Body of pancreas (tissue), 4 donors: ENCODE results near the gene DOCK9. TPM values are rescaled to one million over a fixed set of nuclear protein-coding genes. Genes with fewer than 3 reads are reported as not detected.
A peak's percentile ranks its signal among the peaks of the same experiment; 100 is the strongest.
"Not testable (repeated sequence)": the region's sequence is repeated elsewhere in the genome, so short reads cannot be mapped to it uniquely, and the experiment has no call there.

Experiments used
- ATAC-seq: fragments of 150-250 bp; one replicate; pipeline ENCODE4 v1.9.1; 2016
- DNase-seq, 4 donors: peaks; one replicate each; pipeline ENCODE4 v3.0.0-alpha.2; 2019
- H3K27ac ChIP-seq, 4 donors: fragments of 200-600 bp; sonication (generic); 1 replicate in 3 of 4; 2 replicates in 1 of 4; pipeline versions ENCODE4 v1.5.1 to v1.6.1; 2016 to 2019; ENCODE audit warnings: mild to moderate bottlenecking in 1 of 4, mixed read lengths in 1 of 4, moderate library complexity in 1 of 4
- H3K27me3 ChIP-seq, 2 donors: fragments of 200-600 bp; sonication (generic); one replicate each; pipeline ENCODE4 v1.6.0; 2016; ENCODE audit warnings: mild to moderate bottlenecking in 1 of 2
- H3K36me3 ChIP-seq, 2 donors: fragments of 200-600 bp; sonication (generic); replicated peaks in 1 of 2; 2 replicates each; pipeline ENCODE4 v1.5.1; 2016; ENCODE audit warnings: low read depth in 2 of 2; ENCODE audit not compliant: insufficient read depth in 1 of 2
- H3K4me1 ChIP-seq: fragments of 200-600 bp; sonication (generic); one replicate; pipeline ENCODE4 v1.6.0; 2016
- H3K4me3 ChIP-seq, 2 donors: fragments of 200-600 bp; sonication (generic); 1 replicate in 1 of 2; 2 replicates in 1 of 2; pipeline ENCODE4 v1.5.1; 2016 to 2019
- H3K9me3 ChIP-seq, 3 donors: fragments of 200-600 bp; sonication (generic); 1 replicate in 2 of 3; 2 replicates in 1 of 3; pipeline ENCODE4 v1.5.1; 2016
- POLR2A ChIP-seq, 3 donors: fragments of 450-650 bp; IDR thresholded peaks; one replicate each; pipeline ENCODE4 v1.6.1; 2016; ENCODE audit warnings: antibody characterized with exemption in 3 of 3, mild to moderate bottlenecking in 2 of 3
- WGBS, 2 donors: methylation state at CpG; one replicate each; pipeline ENCODE4 v1.1.5; 2017; 5-methylcytosine and 5-hydroxymethylcytosine counted together
- intact Hi-C: fragments of 100-400 bp; cut with DNase I; formaldehyde crosslinking; loops from one replicate; pipeline ENCODE4 v1.15.1; 2023
- total RNA-seq, 2 donors: library from RNA; depleted of rRNA; stranded (reverse); fragments of >200 nt; gene quantifications; one replicate each; pipeline ENCODE4 v1.1.0, GENCODE V29; 2016
- TF ChIP-seq, protein P1 (sequence below), 7 experiments: fragments of 450-650 bp in 4 of 7; fragments of 200-600 bp in 3 of 7; sonication (generic) in 3 of 7; IDR thresholded peaks; one replicate each; pipeline ENCODE4 v1.5.1; 2016 to 2019; ENCODE audit warnings: antibody characterized with exemption in 7 of 7

The DOCK9 gene
- total RNA-seq, 2 donors from 2014 or later = 35.3 to 73.5 TPM

- H3K9me3 ChIP-seq = no peaks in the 10 kb centered on the region
- intact Hi-C loops = no loop called here
- DNase-seq = no peak
- H3K4me3 ChIP-seq = no peak overlapping the region
- H3K4me1 ChIP-seq = peaks cover 8% of the 10 kb centered on the region
- 13 to 25% methylated on average over 2 of the region's 2 CpGs for WGBS, 2 donors
- no peak overlapping the region for H3K27ac ChIP-seq
- peak; percentile 15 for ATAC-seq
- H3K36me3 ChIP-seq = no peaks in the 10 kb centered on the region
- H3K27me3 ChIP-seq = no peaks in the 10 kb centered on the region
- no peak for TF ChIP-seq POLR2A (IDR thresholded peaks at IDR 0.05)
- TF ChIP-seq, protein P1, sequence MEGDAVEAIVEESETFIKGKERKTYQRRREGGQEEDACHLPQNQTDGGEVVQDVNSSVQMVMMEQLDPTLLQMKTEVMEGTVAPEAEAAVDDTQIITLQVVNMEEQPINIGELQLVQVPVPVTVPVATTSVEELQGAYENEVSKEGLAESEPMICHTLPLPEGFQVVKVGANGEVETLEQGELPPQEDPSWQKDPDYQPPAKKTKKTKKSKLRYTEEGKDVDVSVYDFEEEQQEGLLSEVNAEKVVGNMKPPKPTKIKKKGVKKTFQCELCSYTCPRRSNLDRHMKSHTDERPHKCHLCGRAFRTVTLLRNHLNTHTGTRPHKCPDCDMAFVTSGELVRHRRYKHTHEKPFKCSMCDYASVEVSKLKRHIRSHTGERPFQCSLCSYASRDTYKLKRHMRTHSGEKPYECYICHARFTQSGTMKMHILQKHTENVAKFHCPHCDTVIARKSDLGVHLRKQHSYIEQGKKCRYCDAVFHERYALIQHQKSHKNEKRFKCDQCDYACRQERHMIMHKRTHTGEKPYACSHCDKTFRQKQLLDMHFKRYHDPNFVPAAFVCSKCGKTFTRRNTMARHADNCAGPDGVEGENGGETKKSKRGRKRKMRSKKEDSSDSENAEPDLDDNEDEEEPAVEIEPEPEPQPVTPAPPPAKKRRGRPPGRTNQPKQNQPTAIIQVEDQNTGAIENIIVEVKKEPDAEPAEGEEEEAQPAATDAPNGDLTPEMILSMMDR (IDR thresholded peaks at IDR 0.05) = no peak
Observed at GRCh38 chr13:98896868-98897144, 81.1 kb downstream of the DOCK9 start.

- H3K36me3 ChIP-seq = no peaks in the 10 kb centered on the region
- intact Hi-C loops = no loop called here
- peak; percentile 62 for ATAC-seq
Observed at GRCh38 chr13:98896083-98896867, 81.6 kb downstream of the DOCK9 start.

GRCh38 chr13:98894814-98895213 lies 83.0 kb downstream of the DOCK9 start:
- H3K36me3 ChIP-seq, DNase-seq, H3K4me3 ChIP-seq, intact Hi-C loops, H3K27ac ChIP-seq, H3K27me3 ChIP-seq, ATAC-seq, H3K9me3 ChIP-seq, H3K4me1 ChIP-seq: not testable (repeated sequence)
- WGBS, 2 donors = 93 to 94% methylated on average over 8 of the region's 8 CpGs

More at GRCh38 chr13:98896083-98896867, 81.6 kb downstream of the DOCK9 start:
- H3K4me3 ChIP-seq = no peak overlapping the region
- no peak for DNase-seq
- no peaks in the 10 kb centered on the region for H3K27me3 ChIP-seq
- TF ChIP-seq, protein P1 (IDR thresholded peaks at IDR 0.05) = no peak
- TF ChIP-seq POLR2A (IDR thresholded peaks at IDR 0.05) = no peak
- H3K27ac ChIP-seq = no peak overlapping the region
- H3K9me3 ChIP-seq = no peaks in the 10 kb centered on the region
- WGBS, 2 donors = 60 to 75% methylated on average over 9 of the region's 9 CpGs
- H3K4me1 ChIP-seq = peaks cover 8% of the 10 kb centered on the region

DNA sequence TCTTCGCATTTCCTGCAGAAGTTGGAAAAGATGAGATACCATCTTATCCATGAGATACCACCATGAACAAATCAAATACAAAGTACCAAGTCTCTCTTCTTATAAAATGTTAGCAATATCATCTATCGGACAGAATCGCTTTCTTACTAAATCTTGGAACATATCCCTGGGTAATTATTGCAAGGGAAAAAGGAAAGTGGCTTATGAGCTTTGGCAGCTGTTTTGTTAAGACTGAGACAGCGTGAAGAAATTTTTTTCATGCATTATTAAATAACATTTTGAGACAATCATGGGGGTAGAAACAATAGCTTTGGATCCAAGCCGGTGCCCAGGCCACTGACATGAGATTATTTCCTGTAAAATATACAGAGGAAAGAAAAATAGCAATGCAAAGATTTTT lies 84.5 kb downstream of the DOCK9 start:
- H3K4me3 ChIP-seq = no peak overlapping the region
- no peaks in the 10 kb centered on the region for H3K27me3 ChIP-seq
- ATAC-seq (no peak), DNase-seq (no peak)
- no peak for TF ChIP-seq POLR2A (IDR thresholded peaks at IDR 0.05)
- TF ChIP-seq, protein P1 (IDR thresholded peaks at IDR 0.05) = no peak
- no peak overlapping the region for H3K27ac ChIP-seq
- peaks cover 8% of the 10 kb centered on the region for H3K4me1 ChIP-seq
- WGBS, 2 donors = 88 to 92% methylated on average over 5 of the region's 5 CpGs
- H3K36me3 ChIP-seq = no peaks in the 10 kb centered on the region
- no peaks in the 10 kb centered on the region for H3K9me3 ChIP-seq
- intact Hi-C loops = no loop called here

DNA sequence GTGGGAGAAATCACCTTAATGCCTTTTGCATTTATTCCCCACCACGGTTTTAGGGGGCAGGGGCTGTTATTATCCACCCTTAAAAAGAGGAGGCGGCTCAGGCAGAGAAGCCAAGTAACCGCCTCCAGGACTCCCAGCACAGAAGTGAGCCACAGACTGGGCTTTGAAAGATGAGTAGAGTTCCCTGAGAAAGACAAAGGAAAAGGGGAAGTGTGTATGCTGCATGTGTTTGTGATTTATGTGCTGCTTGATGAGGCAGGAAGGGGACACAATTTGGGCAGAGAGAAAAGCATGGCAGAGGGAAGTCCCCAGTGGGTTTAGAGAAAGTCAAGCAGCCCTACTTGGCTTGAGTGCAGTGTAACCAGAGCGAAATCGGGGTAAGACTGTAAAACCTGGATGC lies 85.0 kb downstream of the DOCK9 start:
- H3K36me3 ChIP-seq = peaks cover 0 to 2% of the 10 kb centered on the region in 2 donors
- H3K4me1 ChIP-seq = peaks cover 8% of the 10 kb centered on the region
- no peak for DNase-seq
- no peak for ATAC-seq
- H3K27me3 ChIP-seq = no peaks in the 10 kb centered on the region
- intact Hi-C loops = no loop called here
- no peak overlapping the region for H3K4me3 ChIP-seq
- H3K27ac ChIP-seq = no peak overlapping the region
- H3K9me3 ChIP-seq = no peaks in the 10 kb centered on the region
- TF ChIP-seq, protein P1 (IDR thresholded peaks at IDR 0.05) = no peak
- TF ChIP-seq POLR2A (IDR thresholded peaks at IDR 0.05) = no peak
- 57 to 77% methylated on average over 5 of the region's 5 CpGs for WGBS, 2 donors
